GM12864 (cell line): ENCODE measurements around the gene NR0B2.

Experiments used
- DNase-seq: peaks from one replicate; pipeline ENCODE4 v3.0.0-alpha.2; 2011; ENCODE audit warnings: low read depth
- H3K4me3 ChIP-seq: 2 replicates; pipeline ENCODE4 v1.5.1; 2011; ENCODE audit warnings: mild to moderate bottlenecking, low read depth, low read length, control low read depth
- CTCF ChIP-seq: IDR thresholded peaks from 2 replicates; pipeline ENCODE4 v1.5.1; 2011; ENCODE audit warnings: low read depth, mild to moderate bottlenecking, moderate library complexity, low read length, control low read depth, inconsistent platforms; ENCODE audit errors: missing control alignments

Gene NR0B2

GRCh38 chr1:26915204-26915842 lies 1.5 kb upstream of the NR0B2 start:
- DNase-seq = no peak
- no peak for TF ChIP-seq CTCF
- no peak overlapping the region for H3K4me3 ChIP-seq

GRCh38 chr1:26913389-26913753 lies 404 bp downstream of the NR0B2 start:
- no peak for DNase-seq
- no peak overlapping the region for H3K4me3 ChIP-seq
- TF ChIP-seq CTCF = no peak

GRCh38 chr1:26912147-26912490 lies 1.7 kb downstream of the NR0B2 start:
- DNase-seq = no peak
- H3K4me3 ChIP-seq = no peak overlapping the region
- TF ChIP-seq CTCF = no peak

- TF ChIP-seq CTCF = no peak
- no peak overlapping the region for H3K4me3 ChIP-seq
- no peak for DNase-seq
Measured at GRCh38 chr1:26911399-26912146, 2.2 kb downstream of the NR0B2 start.

- TF ChIP-seq CTCF = no peak
- DNase-seq = no peak
- no peak overlapping the region for H3K4me3 ChIP-seq
Measured at GRCh38 chr1:26910343-26911160, 3.2 kb downstream of the NR0B2 start.

GRCh38 chr1:26909951-26910342 lies 3.8 kb downstream of the NR0B2 start:
- DNase-seq = no peak
- H3K4me3 ChIP-seq = no peak overlapping the region
- no peak for TF ChIP-seq CTCF
